H1 (cell line): ENCODE results near the gene KIAA0930. TPM values are rescaled to one million over a fixed set of nuclear protein-coding genes. Genes with fewer than 3 reads are reported as not detected.

Experiments
- CTCF ChIA-PET: fragments of 300-600 bp; sonication (Branson Sonifier 250); formaldehyde crosslinking; loops from one replicate; lab custom pipeline; 2021; ENCODE audit not compliant: partially characterized antibody; lab: Charles Lee
- POLR2A ChIA-PET: fragments of 300-600 bp; sonication (Branson Sonifier 250); formaldehyde crosslinking; loops from one replicate; lab custom pipeline; 2021; ENCODE audit warnings: inconsistent platforms; ENCODE audit not compliant: partially characterized antibody; lab: Charles Lee
- DNase-seq, 2 experiments: peaks; one replicate each; pipeline versions ENCODE4 v3.0.0 to v3.0.0-alpha.2; 2010 to 2022; ENCODE audit warnings: low spot score in 2 of 2, low read depth in 1 of 2, mixed read lengths in 1 of 2
- FAIRE-seq: peaks from 2 replicates; lab custom pipeline; 2011; peaks lifted over from hg19 to GRCh38; lab: Jason Lieb, UNC
- H2AFZ ChIP-seq: 2 replicates; pipeline ENCODE4 v1.8.1; 2012; ENCODE audit warnings: low read length, inconsistent platforms
- H2AK5ac ChIP-seq: 2 replicates; pipeline ENCODE4 v1.6.1; 2013; ENCODE audit warnings: low read depth, low read length
- H2BK120ac ChIP-seq: replicated peaks from 2 replicates; pipeline ENCODE3; 2013; ENCODE audit warnings: low read depth, low read length, inconsistent platforms
- H2BK12ac ChIP-seq: 2 replicates; pipeline ENCODE4 v1.6.1; 2013; ENCODE audit warnings: low read depth, low read length
- H2BK15ac ChIP-seq: 2 replicates; pipeline ENCODE4 v1.6.1; 2013; ENCODE audit warnings: low read length
- H2BK20ac ChIP-seq: 2 replicates; pipeline ENCODE4 v1.6.1; 2013; ENCODE audit warnings: low read length
- H2BK5ac ChIP-seq: 2 replicates; pipeline ENCODE4 v1.6.1; 2013; ENCODE audit warnings: low read depth, low read length
- H3K14ac ChIP-seq: 2 replicates; pipeline ENCODE4 v1.6.1; 2013; ENCODE audit warnings: inconsistent platforms; ENCODE audit not compliant: insufficient read length
- H3K18ac ChIP-seq: 2 replicates; pipeline ENCODE4 v1.6.1; 2013; ENCODE audit warnings: low read length; ENCODE audit errors: extremely low read depth
- H3K23ac ChIP-seq: 2 replicates; pipeline ENCODE4 v1.6.1; 2013; ENCODE audit warnings: inconsistent platforms; ENCODE audit not compliant: insufficient read length
- H3K23me2 ChIP-seq: 2 replicates; pipeline ENCODE4 v1.6.1; 2013; ENCODE audit warnings: low read depth, low read length
- H3K27ac ChIP-seq: 2 replicates; pipeline ENCODE4 v1.6.1; 2011; ENCODE audit warnings: low read depth, low read length, inconsistent platforms
- H3K27me3 ChIP-seq, 4 experiments: replicated peaks in 1 of 4; 1 replicate in 1 of 4; 2 replicates in 3 of 4; pipeline versions ENCODE4 v1.6.1 to v1.8.1; 2011 to 2013; ENCODE audit warnings: low read length in 3 of 4, mild to moderate bottlenecking in 3 of 4, inconsistent platforms in 2 of 4, mixed read lengths in 2 of 4, moderate library complexity in 1 of 4; ENCODE audit not compliant: control insufficient read depth in 3 of 4, insufficient read depth in 3 of 4; ENCODE audit errors: extremely low read depth in 1 of 4
- H3K36me3 ChIP-seq, 4 experiments: 2 replicates each; pipeline versions ENCODE4 v1.6.1 to v1.8.1; 2011 to 2013; ENCODE audit warnings: mild to moderate bottlenecking in 4 of 4, low read length in 3 of 4, moderate library complexity in 2 of 4, control low read depth in 1 of 4, inconsistent platforms in 1 of 4; ENCODE audit not compliant: insufficient read depth in 4 of 4, control insufficient read depth in 2 of 4
- H3K4ac ChIP-seq: replicated peaks from 2 replicates; pipeline ENCODE3; 2013; ENCODE audit warnings: low read length, low read depth, mixed read lengths, inconsistent platforms; ENCODE audit not compliant: insufficient read length
- H3K4me1 ChIP-seq, 4 experiments: replicated peaks in 1 of 4; 1 replicate in 1 of 4; 2 replicates in 3 of 4; pipeline versions ENCODE4 v1.6.1 to v1.8.1; 2011 to 2013; ENCODE audit warnings: low read length in 3 of 4, inconsistent platforms in 2 of 4, mixed read lengths in 1 of 4; ENCODE audit not compliant: insufficient read depth in 4 of 4, control insufficient read depth in 3 of 4
- H3K4me2 ChIP-seq, 2 experiments: 2 replicates each; pipeline versions ENCODE4 v1.6.1 to v1.8.1; 2011 to 2013; ENCODE audit warnings: low read depth in 2 of 2, low read length in 2 of 2, control low read depth in 1 of 2, inconsistent platforms in 1 of 2, mild to moderate bottlenecking in 1 of 2; ENCODE audit not compliant: insufficient read depth in 1 of 2
- H3K4me3 ChIP-seq, 4 experiments: fragments of 200-600, 300-600 bp in 1 of 4; sonication (generic), shearing (Covaris generic), sonication (Bioruptor Twin) in 1 of 4; 2 replicates each; pipeline versions ENCODE4 v1.5.1 to v1.8.1; 2011 to 2016; ENCODE audit warnings: low read length in 4 of 4, low read depth in 3 of 4, control low read depth in 2 of 4, inconsistent platforms in 2 of 4, mild to moderate bottlenecking in 2 of 4, mixed read lengths in 1 of 4, moderate library complexity in 1 of 4; ENCODE audit not compliant: insufficient read depth in 2 of 4; ENCODE audit errors: extremely low read depth in 1 of 4
- H3K56ac ChIP-seq: replicated peaks from 2 replicates; pipeline ENCODE3; 2013; ENCODE audit warnings: low read depth, mild to moderate bottlenecking, mixed read lengths, low read length, inconsistent platforms; ENCODE audit not compliant: insufficient read length
- H3K79me1 ChIP-seq: 2 replicates; pipeline ENCODE4 v1.6.1; 2013; ENCODE audit warnings: low read depth, low read length, control low read depth
- H3K79me2 ChIP-seq, 2 experiments: 2 replicates each; pipeline versions ENCODE4 v1.6.1 to v1.8.1; 2012 to 2013; ENCODE audit warnings: low read length in 2 of 2, mild to moderate bottlenecking in 2 of 2, inconsistent platforms in 1 of 2; ENCODE audit not compliant: insufficient read depth in 2 of 2, control insufficient read depth in 1 of 2
- H3K9ac ChIP-seq, 4 experiments: replicated peaks in 1 of 4; 1 replicate in 1 of 4; 2 replicates in 3 of 4; pipeline versions ENCODE4 v1.6.1 to v1.8.1; 2011 to 2013; ENCODE audit warnings: low read depth in 3 of 4, low read length in 3 of 4, control low read depth in 2 of 4, mild to moderate bottlenecking in 2 of 4, moderate library complexity in 2 of 4, inconsistent platforms in 1 of 4; ENCODE audit errors: extremely low read depth in 1 of 4
- H3K9me3 ChIP-seq, 2 experiments: 2 replicates each; pipeline versions ENCODE4 v1.6.1 to v1.8.1; 2012 to 2013; ENCODE audit warnings: mild to moderate bottlenecking in 2 of 2, moderate library complexity in 2 of 2, control low read depth in 1 of 2, inconsistent platforms in 1 of 2, low read depth in 1 of 2, low read length in 1 of 2, mixed read lengths in 1 of 2; ENCODE audit not compliant: insufficient read depth in 2 of 2
- H4K20me1 ChIP-seq, 2 experiments: replicated peaks in 1 of 2; 2 replicates each; pipeline versions ENCODE3 to v1.8.1; 2011 to 2013; ENCODE audit warnings: inconsistent platforms in 2 of 2, low read length in 2 of 2, mild to moderate bottlenecking in 1 of 2; ENCODE audit not compliant: insufficient read depth in 2 of 2, control insufficient read depth in 1 of 2
- H4K5ac ChIP-seq: 2 replicates; pipeline ENCODE4 v1.6.1; 2013; ENCODE audit warnings: low read length, low read depth, mixed read lengths, inconsistent platforms; ENCODE audit not compliant: insufficient read length
- H4K8ac ChIP-seq: 2 replicates; pipeline ENCODE4 v1.8.0; 2013; ENCODE audit warnings: mild to moderate bottlenecking, moderate library complexity, low read length, inconsistent platforms; ENCODE audit not compliant: insufficient read depth; ENCODE audit errors: extremely low read depth
- H4K91ac ChIP-seq: replicated peaks from 2 replicates; pipeline ENCODE3; 2013; ENCODE audit warnings: low read length, mixed read lengths, inconsistent platforms; ENCODE audit not compliant: insufficient read length
- ATF2 ChIP-seq: IDR thresholded peaks from 2 replicates; pipeline ENCODE4 v1.6.1; 2012; ENCODE audit warnings: low read length, inconsistent platforms
- BRCA1 ChIP-seq: IDR thresholded peaks from 2 replicates; pipeline ENCODE4 v1.6.1; 2012; ENCODE audit warnings: low read depth, low read length, improper control_type of control experiment
- CBX5 ChIP-seq: fragments of 300-800, 300-1000 bp; sonication (generic); IDR thresholded peaks from 2 replicates; pipeline ENCODE4 v1.7.1; 2016; ENCODE audit warnings: antibody characterized with exemption, low read length, low read depth
- CHD2 ChIP-seq: IDR thresholded peaks from 2 replicates; pipeline ENCODE4 v1.6.1; 2012; ENCODE audit warnings: low read length, improper control_type of control experiment
- EGR1 ChIP-seq: IDR thresholded peaks from 2 replicates; pipeline ENCODE4 v1.6.1; 2011; ENCODE audit warnings: low read depth, low read length, borderline replicate concordance
- EP300 ChIP-seq, 2 experiments: IDR thresholded peaks; 1 replicate in 1 of 2; 2 replicates in 1 of 2; pipeline ENCODE4 v1.6.1; 2011 to 2012; ENCODE audit warnings: low read depth in 2 of 2, low read length in 2 of 2, mild to moderate bottlenecking in 2 of 2, borderline replicate concordance in 1 of 2, inconsistent platforms in 1 of 2, moderate library complexity in 1 of 2
- RBBP5 ChIP-seq: IDR thresholded peaks from 2 replicates; pipeline ENCODE4 v1.7.1; 2012; ENCODE audit warnings: low read depth, mild to moderate bottlenecking, inconsistent platforms, low read length, moderate library complexity, borderline replicate concordance
- SP2 ChIP-seq: IDR thresholded peaks from 2 replicates; pipeline ENCODE4 v1.6.1; 2012; ENCODE audit warnings: mild to moderate bottlenecking, low read length, inconsistent platforms
- TCF12 ChIP-seq: IDR thresholded peaks from 2 replicates; pipeline ENCODE4 v1.6.1; 2011; ENCODE audit warnings: low read depth, mild to moderate bottlenecking, low read length
- TEAD4 ChIP-seq: IDR thresholded peaks from 2 replicates; pipeline ENCODE4 v1.6.1; 2012; ENCODE audit warnings: low read depth, low read length, inconsistent platforms, mixed read lengths
- WGBS, 2 experiments: shearing (Covaris generic) in 1 of 2; methylation state at CpG; one replicate each; pipeline versions ENCODE4 v1.1.6 to v1.1.7; 2013 to 2015; ENCODE audit warnings: low lambda C conversion rate in 2 of 2, mixed read lengths in 2 of 2, inconsistent platforms in 1 of 2, low coverage in 1 of 2, missing lambda C conversion rate in 1 of 2; ENCODE audit not compliant: insufficient replicate concordance in 2 of 2, insufficient coverage in 1 of 2, insufficient read length in 1 of 2; ENCODE audit errors: extremely low coverage in 1 of 2, missing lambda C conversion rate in 1 of 2; 5-methylcytosine and 5-hydroxymethylcytosine counted together
- polyA plus RNA-seq, 7 experiments: library from polyadenylated mRNA; depleted of rRNA in 3 of 7; stranded (reverse) in 5 of 7; unstranded in 2 of 7; fragments of >200 nt in 5 of 7; fragments of 200-250 nt in 2 of 7; gene quantifications; 1 replicate in 5 of 7; 2 replicates in 1 of 7; 4 replicates in 1 of 7; pipeline versions ENCODE4 v1.2.1 to v1.2.3, GENCODE V29; 2011 to 2013; ENCODE audit warnings: missing spikeins in 2 of 7, mixed read lengths in 2 of 7
- total RNA-seq: library from RNA; stranded (reverse); fragmentation: NEBNext Ultra II Directional; extraction: Animal tissue kit (Norgen Biotek cat#: 25700); gene quantifications from 2 replicates; pipeline ENCODE4 v1.2.1, GENCODE V29; 2021

KIAA0930 gene
- total and polyA plus RNA-seq, 2 of the 8 experiments (the other 6 are each of a cell fraction or from before 2014, with no cell fraction given) = 61.9 to 66.1 TPM

GRCh38 chr22:45183974-45184373, 56.7 kb downstream of the KIAA0930 start:
- Histone ChIP-seq H4K5ac (no peak overlapping the region), H4K20me1 (peaks cover 9 to 10% of the 10 kb centered on the region in 2 experiments), H3K27me3 (no peaks in the 10 kb centered on the region), H3K14ac (no peak overlapping the region), H2BK120ac (no peak overlapping the region), H2BK12ac (no peak overlapping the region), H3K79me1 (peaks cover 8% of the 10 kb centered on the region), H3K9me3 (no peaks in the 10 kb centered on the region), H3K23ac (no peak overlapping the region), H3K18ac (no peak overlapping the region), H3K79me2 (peaks cover 0 to 28% of the 10 kb centered on the region in 2 experiments; a peak in 2 of 4 replicates), H3K4me2 (no peak overlapping the region), H3K27ac (no peak overlapping the region), H3K23me2 (no peaks in the 10 kb centered on the region), H2AFZ (no peak overlapping the region), H3K36me3 (peaks cover 12 to 57% (median 28%) of the 10 kb centered on the region in 4 experiments), H3K4me3 (no peak overlapping the region), H3K56ac (no peak overlapping the region), H2BK5ac (no peak overlapping the region), H3K4ac (no peak overlapping the region), H3K4me1 (peaks cover 0 to 3% (median 1%) of the 10 kb centered on the region in 4 experiments; a peak in 3 of 7 replicates), H4K8ac (no peak overlapping the region; the same call in 1 of the 2 replicates), H2BK20ac (no peak overlapping the region), H2AK5ac (no peak overlapping the region), H4K91ac (no peak overlapping the region), H2BK15ac (no peak overlapping the region), H3K9ac (no peak overlapping the region)
- ChIA-PET CTCF (interaction anchor here (0.9 kb wide), 1 partner anchor 28 kb away, joined by 3 read pairs; no protein-coding TSS in a partner anchor), POLR2A (interaction anchor here (0.7 to 1.4 kb wide), 2 partner anchors 8 to 17 kb away, joined by 3 to 5 read pairs; no protein-coding TSS in a partner anchor)
- WGBS, 2 experiments = 87% methylated on average over 13 of the region's 13 CpGs; no CpG with 5 or more reads in 1 of the 2 experiments
- DNase-seq = no peak
- no peak for FAIRE-seq
- no peak for TF ChIP-seq EGR1
- TF ChIP-seq TCF12 = no peak
- no peak for TF ChIP-seq CBX5
- TF ChIP-seq EP300 (IDR thresholded peaks at IDR 0.05; ENCODE audit: borderline replicate concordance in 1 of 2, low read depth in 2 of 2, low read length in 2 of 2) = no peak
- no peak for TF ChIP-seq SP2
- TF ChIP-seq ATF2 = no peak
- TF ChIP-seq TEAD4 = no peak
- TF ChIP-seq RBBP5 = no peak
- no peak for TF ChIP-seq CHD2
- no peak for TF ChIP-seq BRCA1
